Parathyroid adenoma (tissue), 2 donors: ENCODE results near the gene PALD1.

Experiments used
- H2AFZ ChIP-seq: fragments of 300-600 bp; sonication (generic); one replicate; pipeline ENCODE4 v1.7.0; 2017; ENCODE audit warnings: antibody characterized with exemption, mild to moderate bottlenecking
- H3K27ac ChIP-seq: fragments of 300-600 bp; sonication (generic); one replicate; pipeline ENCODE4 v1.7.0; 2017
- H3K27me3 ChIP-seq: fragments of 300-600 bp; sonication (generic); one replicate; pipeline ENCODE4 v1.7.0; 2017; ENCODE audit warnings: low read length; ENCODE audit not compliant: control insufficient read depth, insufficient read depth
- H3K36me3 ChIP-seq: fragments of 300-600 bp; sonication (generic); one replicate; pipeline ENCODE4 v1.7.0; 2017; ENCODE audit warnings: low read length; ENCODE audit not compliant: control insufficient read depth, insufficient read depth
- H3K4me1 ChIP-seq: fragments of 300-600 bp; sonication (generic); one replicate; pipeline ENCODE4 v1.7.0; 2017; ENCODE audit warnings: control low read depth
- H3K4me2 ChIP-seq: fragments of 300-600 bp; sonication (generic); one replicate; pipeline ENCODE4 v1.7.0; 2017; ENCODE audit warnings: low read length
- H3K4me3 ChIP-seq: fragments of 300-600 bp; sonication (generic); one replicate; pipeline ENCODE4 v1.7.0; 2017; ENCODE audit warnings: low read depth, low read length
- H3K79me2 ChIP-seq: fragments of 300-600 bp; sonication (generic); one replicate; pipeline ENCODE4 v1.7.0; 2017; ENCODE audit warnings: control low read depth
- H3K9ac ChIP-seq: fragments of 300-600 bp; sonication (generic); one replicate; pipeline ENCODE4 v1.7.0; 2017; ENCODE audit warnings: mild to moderate bottlenecking
- H3K9me3 ChIP-seq: fragments of 300-600 bp; sonication (generic); one replicate; pipeline ENCODE4 v1.7.0; 2017; ENCODE audit warnings: low read length; ENCODE audit not compliant: control insufficient read depth
- TF ChIP-seq, protein P1 (sequence below): fragments of 300-600 bp; sonication (generic); IDR thresholded peaks from one replicate; pipeline ENCODE4 v1.7.0; 2017; ENCODE audit warnings: antibody characterized with exemption, mild to moderate bottlenecking
- donor health status: primary hyperparathyroidism.

PALD1 gene

DNA sequence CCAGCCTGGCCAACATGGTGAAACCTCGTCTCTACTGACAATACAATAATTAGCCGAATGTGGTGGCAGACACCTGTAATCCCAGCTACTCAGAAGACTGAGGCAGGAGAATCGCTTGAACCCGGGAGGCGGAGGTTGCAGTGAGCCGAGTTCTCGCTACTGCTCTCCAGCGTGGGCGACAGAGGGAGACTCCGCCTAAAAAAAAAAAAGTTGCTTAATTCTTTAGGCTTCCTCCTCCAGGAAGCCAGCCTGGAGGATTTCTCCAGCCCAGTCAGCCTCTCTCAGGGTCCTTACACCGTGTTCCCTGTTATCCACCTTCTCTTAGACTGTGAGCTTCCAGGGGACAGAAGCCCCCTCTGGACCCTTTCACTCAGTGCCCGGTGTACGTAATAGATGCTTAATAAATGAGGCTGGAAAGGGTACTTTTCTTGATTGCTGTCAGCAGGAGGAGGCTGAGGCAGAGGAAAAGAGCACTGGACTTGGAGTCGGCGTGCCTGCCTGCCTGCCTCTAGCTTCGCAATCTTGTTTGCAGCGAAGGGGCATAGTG, 20.7 kb upstream of the PALD1 start:
- H2AFZ ChIP-seq, result peak overlapping the region; percentile 97
- H3K9ac ChIP-seq, result no peak overlapping the region
- peak overlapping the region; percentile 75 for H3K4me2 ChIP-seq
- H3K27me3 ChIP-seq, result no peaks in the 10 kb centered on the region
- no peaks in the 10 kb centered on the region for H3K79me2 ChIP-seq
- H3K36me3 ChIP-seq, result no peaks in the 10 kb centered on the region
- no peak overlapping the region for H3K27ac ChIP-seq
- peaks cover 3% of the 10 kb centered on the region for H3K4me1 ChIP-seq
- H3K9me3 ChIP-seq, result no peaks in the 10 kb centered on the region
- TF ChIP-seq, protein P1, sequence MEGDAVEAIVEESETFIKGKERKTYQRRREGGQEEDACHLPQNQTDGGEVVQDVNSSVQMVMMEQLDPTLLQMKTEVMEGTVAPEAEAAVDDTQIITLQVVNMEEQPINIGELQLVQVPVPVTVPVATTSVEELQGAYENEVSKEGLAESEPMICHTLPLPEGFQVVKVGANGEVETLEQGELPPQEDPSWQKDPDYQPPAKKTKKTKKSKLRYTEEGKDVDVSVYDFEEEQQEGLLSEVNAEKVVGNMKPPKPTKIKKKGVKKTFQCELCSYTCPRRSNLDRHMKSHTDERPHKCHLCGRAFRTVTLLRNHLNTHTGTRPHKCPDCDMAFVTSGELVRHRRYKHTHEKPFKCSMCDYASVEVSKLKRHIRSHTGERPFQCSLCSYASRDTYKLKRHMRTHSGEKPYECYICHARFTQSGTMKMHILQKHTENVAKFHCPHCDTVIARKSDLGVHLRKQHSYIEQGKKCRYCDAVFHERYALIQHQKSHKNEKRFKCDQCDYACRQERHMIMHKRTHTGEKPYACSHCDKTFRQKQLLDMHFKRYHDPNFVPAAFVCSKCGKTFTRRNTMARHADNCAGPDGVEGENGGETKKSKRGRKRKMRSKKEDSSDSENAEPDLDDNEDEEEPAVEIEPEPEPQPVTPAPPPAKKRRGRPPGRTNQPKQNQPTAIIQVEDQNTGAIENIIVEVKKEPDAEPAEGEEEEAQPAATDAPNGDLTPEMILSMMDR, result no peak
- H3K4me3 ChIP-seq, result no peak overlapping the region

- peaks cover 3% of the 10 kb centered on the region for H3K4me1 ChIP-seq
- no peak overlapping the region for H3K27ac ChIP-seq
- no peaks in the 10 kb centered on the region for H3K27me3 ChIP-seq
Measured at GRCh38 chr10:70458329-70459060, 20.1 kb upstream of the PALD1 start.

DNA sequence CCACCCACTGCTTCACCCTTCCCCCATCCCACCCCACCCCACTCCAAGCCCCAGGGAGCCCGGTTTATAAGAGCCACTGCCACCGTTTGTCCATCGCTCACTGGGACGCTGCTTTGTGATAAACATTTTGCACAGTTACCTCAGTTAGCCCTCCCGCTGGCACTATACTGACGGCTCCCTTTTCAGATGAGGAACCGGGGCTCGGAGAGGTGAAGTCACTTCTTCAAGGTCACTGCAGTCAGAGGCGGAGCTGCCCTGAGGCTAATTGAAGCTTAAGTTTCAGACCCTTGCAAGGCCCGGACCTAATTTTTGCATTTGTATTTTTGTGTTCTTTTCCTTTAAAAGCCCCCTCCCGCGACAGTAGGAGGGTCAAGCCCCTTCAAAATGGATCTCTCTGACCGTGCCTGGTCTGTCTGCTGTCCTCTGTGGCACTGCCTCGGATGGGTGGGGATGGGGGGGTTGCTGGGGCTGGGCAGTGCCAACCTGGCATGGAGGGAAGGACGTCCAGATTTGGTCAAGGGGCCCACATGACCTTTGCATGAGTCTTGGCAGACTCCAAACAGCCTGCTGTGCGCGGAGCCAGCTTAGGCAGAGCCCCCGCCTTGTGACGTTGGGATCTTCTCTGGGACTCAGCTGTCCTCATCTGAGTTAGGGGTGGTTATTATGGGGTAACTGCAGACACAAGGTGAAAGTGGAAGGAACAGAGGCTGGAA, 19.4 kb upstream of the PALD1 start:
- Histone ChIP-seq H3K27ac (no peak overlapping the region), H3K27me3 (no peaks in the 10 kb centered on the region), H3K79me2 (no peaks in the 10 kb centered on the region), H3K4me3 (no peak overlapping the region), H2AFZ (no peak overlapping the region), H3K36me3 (no peaks in the 10 kb centered on the region), H3K9me3 (no peaks in the 10 kb centered on the region), H3K4me1 (peaks cover 3% of the 10 kb centered on the region), H3K4me2 (no peak overlapping the region), H3K9ac (no peak overlapping the region)
- TF ChIP-seq, protein P1, result no peak

More at GRCh38 chr10:70458329-70459060, 20.1 kb upstream of the PALD1 start:
- Histone ChIP-seq H3K9me3 (no peaks in the 10 kb centered on the region), H3K79me2 (no peaks in the 10 kb centered on the region), H2AFZ (peak overlapping the region; percentile 97), H3K4me3 (peak overlapping the region; percentile 16), H3K4me2 (peak overlapping the region; percentile 75), H3K36me3 (no peaks in the 10 kb centered on the region), H3K9ac (no peak overlapping the region)
- TF ChIP-seq, protein P1, result no peak

- peaks cover 3% of the 10 kb centered on the region for H3K4me1 ChIP-seq
- H3K4me3 ChIP-seq, result no peak overlapping the region
- TF ChIP-seq, protein P1, result no peak
- no peaks in the 10 kb centered on the region for H3K79me2 ChIP-seq
- no peak overlapping the region for H3K9ac ChIP-seq
- H3K36me3 ChIP-seq, result no peaks in the 10 kb centered on the region
- no peak overlapping the region for H3K4me2 ChIP-seq
- no peaks in the 10 kb centered on the region for H3K9me3 ChIP-seq
- H3K27me3 ChIP-seq, result no peaks in the 10 kb centered on the region
- H2AFZ ChIP-seq, result no peak overlapping the region
- H3K27ac ChIP-seq, result no peak overlapping the region
Measured at GRCh38 chr10:70459774-70460490, 18.6 kb upstream of the PALD1 start.
